ENCODE measurements around the gene CEP295NL.

GRCh38 chr17:78890498-78890897, 12.5 kb downstream of the CEP295NL start:
- no peak for TF ChIP-seq POLR2A (IDR thresholded peaks at IDR 0.05; ENCODE audit: low read depth, low read length)
- TF ChIP-seq TAF1 (IDR thresholded peaks at IDR 0.05; ENCODE audit: borderline replicate concordance, low read depth, low read length): no peak
